NK-92 (cell line): ENCODE data around the gene ARNT2.

Source experiments
- DNase-seq: peaks from one replicate; lab custom pipeline; 2025; ENCODE audit not compliant: unreplicated experiment; lab: John Stamatoyannopoulos, UW

The ARNT2 gene

DNA sequence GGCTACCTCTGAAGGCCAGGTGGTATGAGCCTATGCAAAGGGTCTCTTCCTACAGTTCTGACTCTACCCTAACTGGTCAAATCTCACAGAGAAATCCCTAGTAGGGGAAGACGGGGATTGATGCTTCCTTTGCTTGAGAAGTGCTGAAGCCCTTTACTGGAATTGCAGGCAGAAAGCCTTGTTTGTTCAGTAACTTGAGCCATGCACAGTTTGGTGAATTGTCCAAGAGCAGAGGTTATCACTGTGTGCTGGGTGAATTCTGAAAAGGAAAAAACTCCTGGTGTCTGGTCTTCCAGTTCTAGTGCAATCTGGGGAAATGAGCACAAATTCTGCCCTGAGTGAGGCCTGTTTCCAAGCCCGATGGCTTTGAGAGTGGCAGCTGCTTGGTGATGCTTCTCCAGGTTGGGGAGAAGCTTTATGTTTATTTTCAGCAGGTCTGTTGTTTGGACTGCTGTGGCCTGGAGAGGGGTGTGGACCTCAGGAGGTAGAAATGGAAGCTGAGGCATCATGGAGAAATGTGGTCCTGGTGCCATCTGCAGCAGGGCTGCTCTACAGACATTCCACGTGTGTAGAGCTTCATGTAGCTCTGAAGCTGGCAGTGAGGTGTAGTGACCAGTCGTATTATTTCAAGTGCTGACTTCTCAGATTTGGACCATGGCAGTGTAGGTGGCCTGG lies 60.9 kb downstream of the ARNT2 start:
- DNase-seq = no peak

DNA sequence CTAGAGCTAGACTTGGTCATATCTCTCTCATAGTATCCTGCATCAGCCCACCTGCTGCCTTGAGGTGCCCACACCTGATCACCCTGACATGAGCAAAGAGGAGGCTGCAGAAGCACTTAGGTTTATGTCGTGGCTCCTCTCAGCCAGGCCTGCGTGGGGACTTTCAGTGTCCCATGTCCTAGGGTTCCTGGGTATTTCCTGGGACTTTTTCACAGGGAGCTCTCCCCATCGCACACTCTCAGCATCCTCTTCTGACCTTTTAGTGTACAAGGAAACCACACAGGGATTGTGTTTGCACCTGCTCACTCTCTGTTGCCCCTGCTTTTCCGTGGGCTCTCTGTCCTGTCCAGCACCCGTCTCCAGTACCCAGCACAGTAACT lies 61.4 kb downstream of the ARNT2 start:
- no peak for DNase-seq

DNA sequence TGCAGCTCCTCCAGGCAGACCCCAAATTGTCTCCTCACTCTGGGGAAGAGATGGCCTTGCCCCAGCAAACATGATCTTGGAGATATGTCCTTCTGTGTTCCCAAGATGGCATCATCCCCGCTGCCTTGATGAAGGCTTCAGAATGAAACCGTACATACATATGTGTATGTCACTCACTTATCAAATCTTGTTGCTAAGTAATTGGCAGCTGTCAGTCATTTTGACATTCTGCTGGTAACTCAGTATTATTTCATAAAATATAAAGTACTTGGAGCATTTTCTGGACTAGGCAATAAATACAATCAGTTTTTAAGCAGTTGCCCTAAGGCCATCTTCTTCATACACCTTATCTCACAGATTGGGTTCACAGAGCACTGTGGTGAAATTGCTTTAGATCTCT lies 62.4 kb downstream of the ARNT2 start:
- DNase-seq = no peak

DNA sequence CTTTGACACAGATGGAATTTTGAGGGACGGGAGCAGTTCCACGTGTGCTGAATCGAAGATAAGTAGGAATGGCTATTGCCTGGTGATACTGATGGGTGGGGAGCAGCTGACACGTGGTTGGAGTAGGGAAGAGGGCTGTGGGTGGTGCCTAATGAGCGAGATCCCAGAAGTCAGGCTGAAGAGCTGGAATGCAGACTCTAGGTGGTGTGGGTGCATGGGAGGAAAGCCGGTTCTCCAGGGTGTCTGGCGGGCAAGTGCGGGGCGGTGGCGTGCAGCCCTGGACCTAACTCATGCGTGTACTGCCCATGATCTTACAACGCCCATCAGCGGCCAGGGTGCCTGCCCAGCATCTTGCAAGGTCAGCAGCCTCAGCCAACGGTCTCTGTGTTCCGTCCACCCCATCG lies 63.1 kb downstream of the ARNT2 start:
- no peak for DNase-seq

DNA sequence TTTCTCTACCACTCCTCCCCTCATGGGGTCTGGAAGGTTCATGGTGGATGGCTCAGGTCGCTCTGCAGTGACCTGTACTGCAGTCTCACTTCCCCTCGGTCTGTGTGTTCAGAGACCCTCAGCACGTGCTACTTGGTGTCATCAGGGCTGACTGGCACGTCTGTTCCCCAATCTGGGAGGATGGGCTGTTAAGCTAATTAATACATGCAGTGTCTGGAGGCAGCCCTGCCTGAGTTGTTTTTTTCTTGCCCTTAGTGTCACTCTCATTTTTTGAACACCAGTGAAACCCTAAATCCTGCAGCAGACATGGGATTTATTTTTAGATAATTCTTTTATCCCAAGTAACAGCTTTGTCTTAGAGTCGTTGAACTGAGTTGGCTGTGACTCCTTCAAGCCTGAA lies 64.6 kb downstream of the ARNT2 start:
- no peak for DNase-seq

DNA sequence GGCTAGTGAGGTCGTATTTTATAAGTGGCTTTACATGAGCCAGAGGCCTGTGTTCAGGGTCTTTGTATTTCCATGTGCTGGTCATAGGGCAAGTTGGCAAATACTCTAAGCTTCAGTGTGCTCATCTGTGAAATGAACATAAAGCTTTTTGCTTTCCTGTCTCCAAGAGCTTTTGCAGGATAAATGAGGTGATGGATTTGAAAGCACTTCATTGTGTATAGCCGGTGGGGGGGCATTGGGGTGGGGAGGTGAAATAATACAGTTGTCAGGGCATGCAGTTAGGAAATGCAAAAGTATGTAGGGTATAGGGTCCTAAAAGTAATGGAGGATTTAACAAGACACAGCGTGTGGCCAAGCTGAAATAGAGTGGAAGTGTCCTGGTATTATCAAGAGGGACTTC lies 67.7 kb downstream of the ARNT2 start:
- no peak for DNase-seq

DNA sequence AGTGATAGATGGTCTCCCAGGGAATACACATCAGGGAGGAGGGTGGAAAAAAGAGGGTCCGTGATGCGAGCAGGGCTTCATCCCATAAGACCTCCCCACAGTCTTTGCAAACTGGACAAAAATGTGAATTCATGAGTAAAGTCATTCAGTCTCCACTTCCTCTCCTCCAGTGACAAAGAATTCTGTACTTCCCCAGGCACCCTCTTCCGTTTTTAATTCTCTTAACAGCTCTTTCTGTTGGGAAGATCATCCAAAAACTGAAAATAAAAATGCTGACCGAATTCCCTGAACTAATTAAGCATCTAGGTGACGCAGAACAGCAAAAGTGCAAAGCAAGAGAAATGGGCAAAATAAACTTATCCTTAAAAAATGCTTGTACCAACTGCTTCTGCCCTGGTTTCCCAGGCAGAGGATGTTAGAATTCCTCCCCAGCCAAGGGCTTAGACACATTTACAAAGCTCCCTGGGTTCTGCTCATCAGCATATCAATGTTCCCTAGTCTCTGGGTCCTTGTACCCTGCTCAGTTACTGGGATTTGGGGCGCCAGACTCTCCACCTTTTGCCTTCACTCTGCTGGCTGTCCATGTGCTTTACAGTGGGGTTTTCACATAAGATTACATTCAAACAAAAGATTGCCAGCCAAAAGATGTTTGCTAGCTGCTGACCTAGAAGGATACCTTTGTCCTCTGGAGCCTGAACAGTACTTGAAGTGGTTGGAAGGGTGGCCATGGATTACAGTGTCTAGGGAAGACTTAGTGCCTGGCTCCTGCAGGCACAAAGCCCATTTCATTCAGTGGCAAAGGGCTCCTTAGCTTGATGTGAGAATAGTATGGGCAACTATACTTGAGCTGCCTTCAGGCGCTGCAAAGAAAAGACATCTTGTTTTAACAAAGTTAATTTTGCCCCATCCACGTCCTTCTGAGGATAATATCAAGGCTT lies 69.4 kb downstream of the ARNT2 start:
- no peak for DNase-seq

DNA sequence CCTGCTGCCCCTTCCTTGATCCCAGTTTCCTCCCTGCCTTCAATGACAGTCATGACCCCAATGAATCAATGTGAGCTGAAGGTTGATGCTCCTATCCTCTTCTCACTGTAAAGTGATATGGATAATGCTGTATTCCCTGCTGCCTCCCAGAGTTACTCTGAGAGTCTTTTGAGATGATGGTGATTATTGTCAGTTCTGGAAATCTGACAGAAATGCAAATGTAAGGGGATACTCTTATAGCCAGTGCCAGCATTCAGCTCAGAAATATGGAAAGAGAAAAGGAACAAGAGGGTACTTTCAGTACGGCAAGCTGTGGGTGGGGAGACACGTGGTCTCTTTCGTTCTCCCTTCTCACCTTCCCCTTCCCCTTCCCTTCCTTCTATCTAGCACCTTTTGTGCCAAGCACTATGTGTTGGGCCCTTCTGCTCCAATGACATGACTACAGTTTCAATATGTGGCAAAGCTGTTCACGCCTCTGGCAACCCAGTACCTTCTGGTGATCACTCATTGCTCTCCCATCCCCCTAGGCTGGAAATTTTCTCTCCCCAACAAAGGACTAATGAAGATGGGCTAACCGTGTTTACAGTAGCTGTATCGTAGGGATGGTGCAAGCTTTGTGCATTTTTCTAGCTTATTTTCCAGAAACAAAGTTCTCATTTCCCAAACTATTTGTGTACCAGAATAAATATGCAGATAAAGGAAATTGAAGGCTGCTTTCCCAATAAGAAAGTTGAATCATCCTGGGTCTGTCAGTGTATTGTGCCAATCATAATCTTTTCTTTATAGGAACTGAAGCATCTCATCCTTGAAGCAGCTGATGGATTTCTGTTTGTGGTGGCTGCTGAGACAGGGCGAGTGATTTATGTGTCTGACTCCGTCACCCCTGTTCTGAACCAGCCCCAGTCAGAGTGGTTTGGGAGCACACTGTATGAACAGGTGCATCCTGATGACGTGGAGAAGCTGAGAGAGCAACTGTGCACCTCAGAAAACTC lies 70.3 kb downstream of the ARNT2 start:
- no peak for DNase-seq

DNA sequence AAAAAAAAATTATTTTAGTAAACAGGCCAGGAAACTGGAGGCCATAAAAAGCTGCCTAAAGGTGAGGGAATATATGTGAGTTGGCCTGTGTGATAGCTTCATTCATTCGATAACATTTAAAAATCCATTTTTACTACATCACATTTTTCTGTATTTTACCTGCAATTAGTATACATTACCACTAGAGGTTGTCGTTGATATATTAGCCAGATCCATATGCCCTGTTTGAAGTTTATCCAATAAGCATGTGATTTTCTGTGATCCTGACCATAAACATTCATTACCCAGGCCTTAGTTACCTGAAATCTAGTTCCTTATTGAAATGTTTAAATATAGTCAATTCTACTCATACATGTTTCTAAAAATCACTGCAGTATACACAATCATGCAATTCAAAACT lies 71.4 kb downstream of the ARNT2 start:
- no peak for DNase-seq

DNA sequence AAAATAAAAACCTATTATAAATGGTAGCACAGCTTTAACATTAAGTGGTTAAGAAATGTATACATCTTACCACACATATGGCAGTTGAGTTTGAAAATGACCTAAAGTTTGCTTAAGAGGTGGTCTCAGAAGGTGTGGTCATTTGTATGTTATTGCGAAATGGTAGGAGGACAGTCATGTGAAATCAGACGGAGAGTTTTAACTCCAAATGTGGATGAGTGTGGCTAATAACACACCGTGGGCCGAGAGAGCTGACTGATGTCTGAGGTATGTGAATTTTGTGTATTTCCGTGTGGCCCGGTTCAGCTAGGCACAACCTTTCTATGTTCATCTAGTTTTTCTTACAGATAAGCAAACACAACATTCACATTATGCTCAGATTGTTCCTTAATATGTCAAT lies 71.9 kb downstream of the ARNT2 start:
- DNase-seq = no peak

DNA sequence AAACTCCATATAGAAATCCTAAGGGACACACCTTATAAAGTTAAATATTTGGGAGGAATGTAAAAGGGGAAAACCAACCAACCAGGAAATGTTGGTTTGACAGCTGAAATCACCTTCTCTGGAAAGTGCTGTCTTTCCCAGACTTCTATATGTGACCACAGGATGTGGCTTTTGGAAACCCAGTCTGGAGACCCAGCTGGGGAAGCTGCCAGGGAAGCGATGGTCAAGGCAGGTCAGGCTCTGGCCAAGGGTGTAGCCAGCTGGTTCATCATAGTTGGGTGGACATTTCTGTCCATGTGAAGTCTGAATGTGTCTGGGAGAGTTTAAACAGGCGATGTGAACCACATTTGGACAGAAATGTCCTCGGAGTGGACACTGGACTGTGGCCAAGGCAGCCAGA lies 73.9 kb downstream of the ARNT2 start:
- DNase-seq = no peak

DNA sequence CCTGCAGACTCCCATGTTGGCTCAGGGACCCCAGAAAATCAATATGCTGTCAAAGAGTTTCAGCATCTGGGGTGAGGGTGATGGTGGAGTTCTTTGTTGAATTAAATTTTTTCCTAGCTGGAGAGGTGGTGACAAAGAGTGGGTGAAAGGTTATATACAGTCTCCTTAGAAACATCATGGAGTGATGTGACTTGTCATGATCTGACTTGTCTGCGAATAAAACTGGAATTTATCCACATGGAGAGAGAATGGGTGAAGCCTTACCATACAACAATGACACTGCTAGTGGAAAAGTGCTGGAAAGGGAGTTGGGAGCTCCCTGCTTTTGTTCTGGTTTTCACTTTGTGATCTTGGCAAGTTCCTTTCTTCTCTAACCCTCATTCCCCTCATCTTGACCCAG lies 75.0 kb downstream of the ARNT2 start:
- no peak for DNase-seq

DNA sequence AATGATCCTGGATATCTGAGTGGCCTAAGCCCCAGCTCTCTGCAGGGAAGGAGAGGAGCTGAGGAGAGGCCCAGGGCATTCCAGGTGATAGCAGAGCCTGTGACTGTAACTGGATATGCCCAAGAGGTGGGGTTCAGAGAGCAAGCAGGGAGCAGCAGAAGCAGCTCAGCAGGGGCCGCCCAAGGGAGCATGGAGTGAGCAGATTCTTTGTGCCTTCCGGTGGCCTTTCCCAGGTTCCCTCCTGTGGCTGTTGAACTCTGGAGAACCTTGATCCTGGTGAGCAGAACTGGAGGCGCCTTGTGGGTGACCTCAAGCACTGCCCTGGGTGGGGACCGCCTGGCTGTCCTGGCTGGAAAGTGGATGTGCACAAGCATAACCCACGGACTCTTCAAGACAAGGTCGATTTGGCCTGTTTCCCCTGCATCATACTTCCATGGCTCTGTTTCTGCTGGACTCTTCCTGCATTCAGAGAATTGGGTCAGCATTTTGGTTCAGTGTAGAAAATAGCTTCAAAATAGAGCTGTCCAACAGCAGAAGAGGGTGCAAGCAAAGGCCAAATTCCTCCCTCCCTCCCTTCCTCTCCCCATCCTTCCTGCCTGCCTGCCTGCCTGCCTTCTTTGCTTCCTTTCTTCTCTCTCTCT lies 76.1 kb downstream of the ARNT2 start:
- DNase-seq = no peak

DNA sequence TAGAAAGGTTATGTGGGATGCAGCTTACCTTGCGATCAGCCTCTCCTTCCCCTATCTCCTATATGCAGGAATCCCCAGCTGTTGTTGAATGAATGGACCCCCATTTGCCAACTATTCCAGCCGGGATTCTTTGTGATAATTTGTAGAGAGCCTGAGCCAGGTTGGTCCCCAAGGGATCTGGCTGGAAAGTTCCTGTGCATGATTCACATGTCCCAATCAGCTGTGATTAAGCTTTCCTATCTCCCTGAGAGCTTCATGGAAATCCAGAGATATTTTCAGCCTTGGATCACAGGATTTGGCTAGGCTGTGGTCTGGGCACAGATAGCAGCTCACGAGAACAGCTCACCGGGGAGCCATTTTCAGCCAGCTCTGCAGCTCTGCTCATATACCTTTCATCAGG lies 76.7 kb downstream of the ARNT2 start:
- DNase-seq = no peak

DNA sequence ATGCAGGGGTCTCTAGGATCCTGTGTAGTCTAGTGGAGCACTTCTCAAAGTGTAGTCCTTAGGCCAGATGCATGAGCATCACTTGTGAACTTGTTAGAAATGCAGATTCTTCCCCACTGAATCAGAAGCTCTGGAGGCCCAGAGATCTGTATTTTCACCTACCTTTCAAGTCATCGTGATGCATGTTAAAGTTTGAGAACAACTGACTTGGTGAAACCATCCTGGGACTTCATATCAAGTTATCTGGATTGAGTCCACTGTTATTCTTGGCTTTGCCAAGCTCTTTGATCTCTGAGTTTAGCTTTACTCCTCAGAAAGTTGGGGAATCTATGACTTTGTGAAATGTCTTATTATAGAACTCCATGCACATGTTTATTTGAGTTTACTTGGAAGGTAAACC lies 78.5 kb downstream of the ARNT2 start:
- no peak for DNase-seq

DNA sequence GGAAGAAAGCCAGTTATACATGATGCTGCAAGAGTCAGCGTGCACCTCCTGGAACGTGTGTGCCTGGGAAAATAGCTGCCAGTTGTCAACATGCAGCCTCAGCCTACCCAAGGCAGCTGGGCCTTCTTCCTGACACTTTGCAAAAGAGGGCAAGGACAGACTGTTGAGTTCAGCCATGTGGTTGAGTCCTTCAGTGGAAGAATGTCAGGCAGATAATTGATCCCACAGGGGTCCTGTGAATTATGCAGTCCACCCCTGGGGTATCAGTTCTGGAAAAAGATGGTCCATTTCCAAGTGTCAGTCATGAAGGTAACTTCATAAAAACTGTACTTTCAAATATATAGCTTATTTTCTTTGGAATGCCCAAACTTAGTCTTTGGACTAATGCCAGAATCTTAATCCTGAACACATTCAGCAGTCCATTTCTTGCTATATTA lies 79.6 kb downstream of the ARNT2 start:
- DNase-seq = no peak

DNA sequence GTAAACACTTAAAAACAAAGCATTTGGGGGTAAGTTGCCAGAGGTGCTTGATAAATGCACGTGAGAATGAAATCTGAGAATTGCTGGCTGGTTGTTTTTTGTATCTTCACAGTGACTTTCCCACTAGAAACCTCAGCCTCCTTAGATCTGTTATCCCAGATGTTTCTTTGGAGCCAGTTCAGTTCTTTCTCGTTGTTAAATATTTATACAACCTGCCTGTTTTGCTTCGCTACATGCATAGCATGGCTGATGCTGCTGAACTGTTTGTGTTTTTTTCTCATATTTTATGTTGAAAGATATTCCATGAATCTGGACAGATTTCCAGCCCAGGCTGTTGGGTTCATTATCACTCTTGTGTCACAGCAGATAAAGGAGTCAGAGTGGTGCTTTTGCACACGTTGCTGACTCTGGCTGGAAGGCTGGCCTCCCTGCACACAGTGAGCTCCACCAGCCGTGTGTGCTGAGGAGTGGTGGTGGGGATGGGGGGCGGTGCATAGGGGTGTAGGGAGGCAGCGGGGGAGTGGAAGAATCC lies 80.2 kb downstream of the ARNT2 start:
- no peak for DNase-seq

DNA sequence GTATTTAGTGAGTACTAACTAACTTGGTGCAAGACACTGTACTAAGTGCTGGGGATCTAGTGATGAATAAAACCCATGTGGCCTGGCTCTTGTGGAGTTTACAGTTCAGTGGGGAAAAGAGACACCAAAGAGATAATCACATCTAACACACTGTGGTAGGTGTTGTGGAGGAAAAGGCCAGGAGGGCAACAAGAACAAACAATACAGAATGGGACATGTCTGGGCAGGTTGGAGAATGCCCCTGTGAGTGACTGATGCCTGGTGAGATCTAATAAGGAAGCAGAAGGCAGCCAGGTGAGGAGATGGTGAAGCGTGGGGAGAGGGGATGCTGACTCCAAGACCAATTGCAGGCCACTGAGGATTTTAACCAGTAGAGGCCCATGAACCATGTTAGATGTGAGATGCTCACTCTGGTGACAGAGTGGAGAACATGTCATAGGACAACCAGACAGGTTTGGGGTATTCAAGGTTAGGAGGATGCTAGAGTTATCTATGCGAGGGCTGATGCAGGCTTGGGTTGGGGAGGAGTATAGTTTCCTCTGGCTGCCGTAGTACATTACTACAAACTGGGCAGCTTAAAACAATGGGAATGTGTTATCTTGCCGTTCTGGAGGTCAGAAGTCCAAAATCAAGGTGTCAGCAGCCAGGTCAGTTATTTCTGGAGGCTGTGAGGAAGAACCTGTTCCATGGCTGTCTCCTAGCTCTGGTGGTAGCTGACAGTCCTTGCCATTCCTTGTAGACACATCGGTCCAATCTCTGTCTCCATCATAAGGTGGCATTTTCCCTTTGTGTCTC lies 81.4 kb downstream of the ARNT2 start:
- DNase-seq = no peak

DNA sequence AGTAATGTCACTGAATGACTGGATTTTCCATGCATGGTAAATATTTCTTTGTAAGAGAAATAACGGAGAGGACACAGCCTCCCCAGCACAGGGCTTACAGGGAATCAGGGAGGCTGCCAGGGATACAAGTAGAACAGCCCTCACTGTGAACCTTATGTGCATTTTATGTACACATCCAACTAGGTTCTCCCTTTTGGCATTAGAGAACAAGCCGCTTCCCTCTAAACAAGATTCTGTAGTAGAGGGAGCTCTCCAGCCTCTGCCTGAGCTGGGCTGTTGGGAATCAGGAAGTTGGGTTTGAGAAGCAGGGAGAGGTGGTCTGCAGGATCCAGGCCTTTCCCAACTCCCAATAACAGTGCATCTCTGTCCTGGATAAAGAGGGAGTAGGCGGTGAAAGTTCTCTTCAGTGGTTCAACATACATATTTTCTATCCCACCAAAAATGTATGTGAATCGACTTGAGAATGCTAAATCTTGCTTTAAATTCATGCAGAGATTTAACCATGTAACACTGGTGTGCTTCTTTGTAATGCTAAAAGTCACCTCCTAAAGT lies 83.7 kb downstream of the ARNT2 start:
- DNase-seq = no peak
